ENCODE results near the gene NAGPA.
"Not testable (repeated sequence)": the region's sequence is repeated elsewhere in the genome, so short reads cannot be mapped to it uniquely, and the experiment has no call there.

NAGPA gene

GRCh38 chr16:5062051-5062450 lies 28.3 kb upstream of the NAGPA start:
- no peak for DNase-seq (ENCODE audit: low spot score)

GRCh38 chr16:5060073-5060641 lies 26.4 kb upstream of the NAGPA start:
- no peak for DNase-seq (ENCODE audit: low spot score)

GRCh38 chr16:5059386-5060072 lies 25.8 kb upstream of the NAGPA start:
- no peak for DNase-seq (ENCODE audit: low spot score)

- peak; percentile 81 for DNase-seq (ENCODE audit: low spot score)
Observed at GRCh38 chr16:5058476-5058875, 24.7 kb upstream of the NAGPA start.

- peak; percentile 74 for DNase-seq (ENCODE audit: low spot score)
Observed at GRCh38 chr16:5056352-5056751, 22.6 kb upstream of the NAGPA start.

- no peak for DNase-seq (ENCODE audit: low spot score)
Observed at GRCh38 chr16:5054876-5055865, 21.4 kb upstream of the NAGPA start.

- no peak for DNase-seq (ENCODE audit: low spot score)
Observed at GRCh38 chr16:5046914-5047313, 13.2 kb upstream of the NAGPA start.

GRCh38 chr16:5045499-5046115 lies 11.9 kb upstream of the NAGPA start:
- no peak for DNase-seq (ENCODE audit: low spot score)

GRCh38 chr16:5044581-5044980 lies 10.8 kb upstream of the NAGPA start:
- not testable (repeated sequence) for DNase-seq (ENCODE audit: low spot score)

GRCh38 chr16:5044011-5044540 lies 10.3 kb upstream of the NAGPA start:
- no peak for DNase-seq (ENCODE audit: low spot score)

- no peak for DNase-seq (ENCODE audit: low spot score)
Observed at GRCh38 chr16:5042574-5043171, 8.9 kb upstream of the NAGPA start.

- DNase-seq (ENCODE audit: low spot score): no peak
Observed at GRCh38 chr16:5041600-5042133, 7.9 kb upstream of the NAGPA start.

GRCh38 chr16:5040451-5040850 lies 6.7 kb upstream of the NAGPA start:
- DNase-seq (ENCODE audit: low spot score): no peak

GRCh38 chr16:5036228-5037156 lies 2.8 kb upstream of the NAGPA start:
- DNase-seq (ENCODE audit: low spot score): no peak

- DNase-seq (ENCODE audit: low spot score): no peak
Observed at GRCh38 chr16:5035909-5036227, 2.1 kb upstream of the NAGPA start.

GRCh38 chr16:5034167-5034523 lies 410 bp upstream of the NAGPA start:
- no peak for DNase-seq (ENCODE audit: low spot score)

- DNase-seq (ENCODE audit: low spot score): no peak
Observed at GRCh38 chr16:5032748-5033167, 977 bp downstream of the NAGPA start.

- no peak for DNase-seq (ENCODE audit: low spot score)
Observed at GRCh38 chr16:5031601-5032000, 2.1 kb downstream of the NAGPA start.

- no peak for DNase-seq (ENCODE audit: low spot score)
Observed at GRCh38 chr16:5030251-5030870, 3.4 kb downstream of the NAGPA start.

- DNase-seq (ENCODE audit: low spot score): no peak
Observed at GRCh38 chr16:5028950-5029475, 4.7 kb downstream of the NAGPA start.
